GM19193 (cell line): ENCODE data around the gene GNG13.

Source experiments
- POLR2A ChIP-seq: IDR thresholded peaks from 4 replicates; pipeline ENCODE4 v1.6.1; 2011; ENCODE audit not compliant: insufficient read depth, insufficient read length; ENCODE audit errors: extremely low read depth

The GNG13 gene

GRCh38 chr16:752007-752312, 48.6 kb downstream of the GNG13 start:
- no peak for TF ChIP-seq POLR2A

DNA sequence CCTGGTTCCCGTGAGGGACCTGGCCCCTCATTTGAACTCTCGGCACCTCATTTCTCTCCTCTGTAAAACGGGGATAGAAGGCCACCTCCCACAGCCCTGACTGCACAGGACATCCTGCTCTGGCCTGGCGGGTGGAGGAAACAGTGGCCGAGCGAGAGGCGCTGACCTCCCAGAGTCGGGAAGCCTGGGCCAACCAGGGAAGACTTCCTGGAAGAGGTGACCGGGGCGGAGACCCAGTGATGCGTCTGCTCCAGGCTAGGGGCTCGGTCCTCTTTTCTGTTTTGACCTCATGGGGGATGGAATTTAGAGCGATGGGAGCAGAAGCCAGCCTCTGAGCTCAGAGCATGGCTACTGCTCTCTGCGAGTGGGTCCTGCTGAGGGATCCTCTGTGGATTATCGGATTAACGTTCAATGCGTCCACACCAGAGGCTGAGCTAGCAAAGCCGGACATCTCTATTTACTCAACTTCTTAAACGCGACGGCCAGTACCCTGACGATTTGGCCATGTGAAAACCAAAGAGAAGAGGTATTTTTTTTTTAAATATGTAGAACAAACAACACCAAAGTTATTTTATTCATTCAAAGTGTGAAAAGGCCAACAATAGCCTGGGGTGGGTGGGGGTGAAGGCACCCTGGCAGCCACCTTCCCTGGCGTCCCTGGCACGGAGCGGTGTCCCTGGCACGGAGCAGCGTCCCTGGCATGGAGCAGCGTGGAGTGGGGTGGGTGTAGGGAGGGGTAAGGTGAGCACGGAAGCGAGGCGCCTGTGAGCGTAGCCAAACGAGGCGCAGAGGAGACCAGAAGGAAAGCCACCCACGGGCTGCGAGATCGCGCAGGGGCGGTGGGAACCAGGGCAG, 49.2 kb downstream of the GNG13 start:
- no peak for TF ChIP-seq POLR2A

DNA sequence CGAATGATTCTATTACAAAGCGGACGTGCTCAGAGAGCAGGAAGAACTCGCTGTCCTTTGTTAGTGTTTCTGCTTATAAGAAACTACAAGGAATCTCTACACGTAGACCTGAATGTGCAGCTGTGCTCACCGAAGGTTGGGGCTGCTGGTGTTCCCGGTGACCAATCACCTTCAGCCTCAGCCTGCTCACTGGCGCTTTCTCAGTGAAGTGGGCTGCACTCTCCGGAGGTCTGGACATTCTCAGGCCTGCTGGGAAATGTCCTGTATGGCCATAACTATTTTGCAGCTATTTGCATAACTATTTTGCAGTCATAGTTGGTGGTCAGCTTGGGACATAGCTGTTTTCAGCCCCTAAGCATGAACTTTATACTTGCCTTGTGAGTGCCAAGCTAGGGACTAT, 50.0 kb downstream of the GNG13 start:
- TF ChIP-seq POLR2A = no peak

- TF ChIP-seq POLR2A = no peak
These were observed 51.5 kb downstream of the GNG13 start for GRCh38 chr16:749010-749409.
